K562 (cell line): ENCODE results near the gene TBC1D5. TPM values are rescaled to one million over a fixed set of nuclear protein-coding genes. Genes with fewer than 3 reads are reported as not detected.

Experiments
- ATAC-seq: fragments of 200-7000 bp; cut with Tn5 transposase; 3 replicates; pipeline ENCODE4 v1.9.1; 2020; ENCODE audit warnings: moderate library complexity
- BruUV-seq: library from RNA; stranded (reverse); fragments of 400-500 nt; replicated peaks from 2 replicates; lab custom pipeline; 2021; lab: Mats Ljungman, UMichigan
- CTCF ChIA-PET: fragments of 300-600 bp; formaldehyde crosslinking; extraction: SDS; loops from one replicate; lab custom pipeline; 2021; ENCODE audit warnings: low intra/inter-chr PET ratio; lab: Yijun Ruan, JAX
- POLR2A ChIA-PET: fragments of 300-600, 350-650 bp; sonication (Branson Sonifier 250); formaldehyde crosslinking; extraction: SDS; loops from one replicate; lab custom pipeline; 2021; ENCODE audit warnings: antibody characterized with exemption, inconsistent platforms; lab: Yijun Ruan, JAX
- DNase-seq, 4 experiments: peaks; one replicate each; pipeline versions ENCODE4 v3.0.0 to v3.0.0-alpha.2; 2011 to 2018; ENCODE audit warnings: low spot score in 3 of 4, mixed read lengths in 3 of 4; ENCODE audit errors: extremely low read depth in 1 of 4
- FAIRE-seq: peaks from 2 replicates; lab custom pipeline; 2011; peaks lifted over from hg19 to GRCh38; lab: Jason Lieb, UNC
- H2AFZ ChIP-seq: 2 replicates; pipeline ENCODE4 v1.6.0; 2011; ENCODE audit warnings: low read depth, low read length, control low read depth, inconsistent platforms
- H3K27ac ChIP-seq: fragments of 200-600 bp; 3 replicates; pipeline ENCODE4 v1.8.0; 2011; ENCODE audit warnings: low read depth, mild to moderate bottlenecking, control low read depth, inconsistent platforms, low read length, moderate library complexity, mixed read lengths; ENCODE audit errors: extremely low read depth
- H3K27me3 ChIP-seq, 2 experiments: fragments of 300-600 bp in 1 of 2; 2 replicates in 1 of 2; 3 replicates in 1 of 2; pipeline versions ENCODE4 v1.6.0 to v1.8.0; 2011; ENCODE audit warnings: inconsistent platforms in 2 of 2, low read length in 2 of 2, mild to moderate bottlenecking in 1 of 2, mixed read lengths in 1 of 2, moderate library complexity in 1 of 2; ENCODE audit not compliant: control insufficient read depth in 2 of 2, insufficient read depth in 2 of 2
- H3K36me3 ChIP-seq: fragments of 300-600 bp; 3 replicates; pipeline ENCODE4 v1.8.0; 2011; ENCODE audit warnings: mild to moderate bottlenecking, low read length, inconsistent platforms; ENCODE audit not compliant: control insufficient read depth, insufficient read depth
- H3K4me1 ChIP-seq, 2 experiments: fragments of 200-600 bp in 1 of 2; replicated peaks in 1 of 2; 2 replicates in 1 of 2; 3 replicates in 1 of 2; pipeline versions ENCODE4 v1.5.1 to v1.8.0; 2011; ENCODE audit warnings: inconsistent platforms in 2 of 2, low read length in 2 of 2, mild to moderate bottlenecking in 1 of 2, mixed read lengths in 1 of 2, moderate library complexity in 1 of 2; ENCODE audit not compliant: control insufficient read depth in 2 of 2, insufficient read depth in 2 of 2
- H3K4me2 ChIP-seq: 2 replicates; pipeline ENCODE4 v1.6.1; 2011; ENCODE audit warnings: low read length, control low read depth, inconsistent platforms, mixed read lengths; ENCODE audit not compliant: insufficient read depth
- H3K4me3 ChIP-seq: fragments of 200-600 bp; sonication (generic), shearing (Covaris generic); 2 replicates; pipeline ENCODE4 v1.5.1; 2016; ENCODE audit warnings: control low read depth, inconsistent platforms
- H3K79me2 ChIP-seq: fragments of 200-600 bp; 3 replicates; pipeline ENCODE4 v1.8.0; 2011; ENCODE audit warnings: low read length, inconsistent platforms; ENCODE audit not compliant: control insufficient read depth, insufficient read depth
- H3K9ac ChIP-seq, 2 experiments: 2 replicates each; pipeline versions ENCODE4 v1.6.0 to v1.6.1; 2011; ENCODE audit warnings: low read depth in 2 of 2, low read length in 2 of 2, control low read depth in 1 of 2, inconsistent platforms in 1 of 2, mild to moderate bottlenecking in 1 of 2, mixed read lengths in 1 of 2; ENCODE audit not compliant: insufficient read depth in 1 of 2
- H3K9me1 ChIP-seq: one replicate; pipeline ENCODE4 v1.6.0; 2011; ENCODE audit warnings: inconsistent platforms, mild to moderate bottlenecking, low read length, moderate library complexity; ENCODE audit not compliant: control insufficient read depth, insufficient read depth
- H3K9me3 ChIP-seq: replicated peaks from 2 replicates; pipeline ENCODE4 v1.5.1; 2011; ENCODE audit warnings: low read depth, low read length, inconsistent platforms; ENCODE audit not compliant: control insufficient read depth, insufficient read depth
- H4K20me1 ChIP-seq: replicated peaks from 2 replicates; pipeline ENCODE4 v1.6.1; 2011; ENCODE audit warnings: low read length, inconsistent platforms, mixed read lengths; ENCODE audit not compliant: control insufficient read depth, insufficient read depth
- CBX3 ChIP-seq, 2 experiments: IDR thresholded peaks; 1 replicate in 1 of 2; 2 replicates in 1 of 2; pipeline ENCODE4 v1.6.1; 2012; ENCODE audit warnings: inconsistent platforms in 2 of 2, low read length in 2 of 2, borderline replicate concordance in 1 of 2, control low read depth in 1 of 2
- YY1 ChIP-seq, 3 experiments: IDR thresholded peaks; 2 replicates each; pipeline ENCODE4 v1.6.1; 2011; ENCODE audit warnings: low read length in 2 of 3, mild to moderate bottlenecking in 2 of 3, moderate library complexity in 2 of 3, borderline replicate concordance in 1 of 3, control low read depth in 1 of 3, low read depth in 1 of 3; ENCODE audit not compliant: insufficient read depth in 3 of 3, insufficient replicate concordance in 2 of 3, control insufficient read depth in 1 of 3, insufficient read length in 1 of 3; ENCODE audit errors: extremely low read depth in 1 of 3
- ZNF134 ChIP-seq: fragments of 250-450 bp; sonication (Bioruptor Pico); conservative IDR thresholded peaks from 2 replicates; pipeline ENCODE4 v1.4.0; 2020
- WGBS: fragments of 100-300 bp; shearing (Covaris generic); methylation state at CpG from one replicate; pipeline ENCODE4 v1.1.6; 2016; ENCODE audit warnings: low coverage, mixed read lengths; ENCODE audit not compliant: insufficient coverage; ENCODE audit errors: missing lambda C conversion rate; 5-methylcytosine and 5-hydroxymethylcytosine counted together
- in situ Hi-C: fragments of 300-500 bp; cut with MboI; formaldehyde crosslinking; loops from 4 replicates; pipeline ENCODE4 v1.15.0; 2018; ENCODE audit warnings: inconsistent platforms, mixed read lengths
- intact Hi-C: fragments of 100-400 bp; cut with micrococcal nuclease; formaldehyde crosslinking; loops from 2 replicates; pipeline ENCODE4 v1.14.2; 2022
- polyA plus RNA-seq, 8 experiments: library from polyadenylated mRNA; depleted of rRNA in 4 of 8; stranded (reverse) in 5 of 8; unstranded in 3 of 8; fragments of >200 nt; fragmentation: Nextera tagmentation in 2 of 8; fragmentation: Illumina TruSeq in 1 of 8; extraction: Ambion mirVana in 2 of 8; extraction: Trizol in 1 of 8; gene quantifications; 2 replicates each; pipeline versions ENCODE4 v1.2.1 to v1.2.3, GENCODE V29; 2011 to 2014; ENCODE audit warnings: inconsistent platforms in 1 of 8, missing spikeins in 1 of 8
- total RNA-seq, 7 experiments: library from RNA; depleted of rRNA in 6 of 7; stranded (reverse); fragments of >200 nt in 6 of 7; fragmentation: Illumina TruSeq in 2 of 7; extraction: Trizol in 2 of 7; gene quantifications; 2 replicates each; pipeline versions ENCODE4 v1.2.1 to v1.2.3, GENCODE V29; 2011 to 2021; ENCODE audit warnings: low replicate concordance in 1 of 7

The TBC1D5 gene
- total and polyA plus RNA-seq, 9 of the 15 experiments (the other 6 are each of a cell fraction or from before 2014, with no cell fraction given): 2.9 to 38.1 (median 25.6) TPM

DNA sequence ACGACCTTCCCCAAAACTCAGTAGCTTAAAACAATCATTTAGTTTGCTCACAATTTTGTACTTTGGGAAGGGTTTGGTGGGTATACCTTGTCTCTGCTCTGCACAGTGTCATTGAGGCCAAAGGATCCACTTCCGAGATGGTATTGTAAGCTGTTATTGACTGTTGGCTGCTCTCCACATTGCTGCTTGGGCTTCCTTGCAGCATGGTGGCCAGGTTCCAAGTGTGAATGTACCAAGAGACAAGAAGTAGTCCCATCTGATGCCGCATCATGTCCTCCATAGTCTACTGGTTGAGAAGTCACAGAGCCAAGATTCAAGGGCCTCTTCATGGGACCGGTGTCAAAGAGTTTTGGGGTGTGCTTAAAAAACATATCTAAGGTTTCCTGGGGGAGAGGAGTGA lies 589.2 kb downstream of the TBC1D5 start:
- Histone ChIP-seq H4K20me1 (no peaks in the 10 kb centered on the region), H3K4me1 (peaks cover 6 to 12% of the 10 kb centered on the region in 2 experiments; a peak in 2 of 5 replicates), H3K27ac (no peak overlapping the region), H3K27me3 (no peaks in the 10 kb centered on the region), H3K4me3 (no peak overlapping the region), H3K79me2 (no peaks in the 10 kb centered on the region), H3K36me3 (no peaks in the 10 kb centered on the region; the same call in 2 of the 3 replicates), H2AFZ (no peak overlapping the region), H3K4me2 (no peak overlapping the region), H3K9me1 (no peaks in the 10 kb centered on the region), H3K9me3 (peaks cover 5% of the 10 kb centered on the region; the same call in 1 of the 2 replicates), H3K9ac (no peak overlapping the region)
- DNase-seq (no peak), FAIRE-seq (no peak), ATAC-seq (no peak)
- in situ Hi-C loops (no loop called here), intact Hi-C loops (no loop called here)
- 61% methylated on average over 4 of the region's 4 CpGs for WGBS
- BruUV-seq: no TSS peak
- ChIA-PET CTCF (no interaction called here), POLR2A (interaction anchor here (0.6 kb wide), 1 partner anchor 227 kb away, joined by 5 read pairs; no protein-coding TSS in a partner anchor)
- peak in 1 of 2 experiments; percentile 64; a peak in 1 of 3 replicates for TF ChIP-seq CBX3 (IDR thresholded peaks at IDR 0.05; ENCODE audit: borderline replicate concordance in 1 of 2, low read length in 2 of 2)
- TF ChIP-seq YY1 (IDR thresholded peaks at IDR 0.05; ENCODE audit: borderline replicate concordance in 1 of 3, control insufficient read depth in 1 of 3, extremely low read depth in 1 of 3, insufficient read depth in 3 of 3, insufficient read length in 1 of 3, insufficient replicate concordance in 2 of 3, low read depth in 1 of 3, low read length in 2 of 3): peak in 2 of 3 experiments; percentile 33 to 81
- TF ChIP-seq ZNF134: no peak
